ENCODE data around the gene CBLC.

GRCh38 chr19:44814517-44814916 lies 36.8 kb downstream of the CBLC start:
- TF ChIP-seq CTCF (IDR thresholded peaks at IDR 0.05) = no peak
- TF ChIP-seq POLR2A (IDR thresholded peaks at IDR 0.05) = no peak
- TF ChIP-seq POLR2AphosphoS5 (IDR thresholded peaks at IDR 0.05) = no peak
